Gastrocnemius medialis (tissue), 4 donors: Measurements from ENCODE around the gene CDC20. TPM values are rescaled to one million over a fixed set of nuclear protein-coding genes. Genes with fewer than 3 reads are reported as not detected.

Experiments
- ATAC-seq, 2 donors: fragments of 150-250 bp; one replicate each; pipeline ENCODE4 v1.9.1; 2016
- DNase-seq, 2 donors: peaks; one replicate each; pipeline ENCODE4 v3.0.0-alpha.2; 2019
- H3K27ac ChIP-seq, 4 donors: fragments of 200-600 bp; sonication (generic); 1 replicate in 1 of 4; 2 replicates in 3 of 4; pipeline ENCODE4 v1.5.1; 2016 to 2018; ENCODE audit warnings: mild to moderate bottlenecking in 2 of 4, moderate library complexity in 1 of 4
- H3K27me3 ChIP-seq, 3 donors: fragments of 200-600 bp; sonication (generic) in 2 of 3; 1 replicate in 1 of 3; 2 replicates in 2 of 3; pipeline versions ENCODE4 v1.5.1 to v1.6.0; 2016 to 2019; ENCODE audit warnings: mild to moderate bottlenecking in 1 of 3, moderate library complexity in 1 of 3
- H3K36me3 ChIP-seq, 2 donors: fragments of 200-600 bp; sonication (generic) in 1 of 2; one replicate each; pipeline ENCODE4 v1.5.1; 2017 to 2018
- H3K4me1 ChIP-seq, 2 donors: fragments of 200-600 bp; sonication (generic) in 1 of 2; one replicate each; pipeline ENCODE4 v1.5.1; 2016 to 2017; ENCODE audit warnings: mild to moderate bottlenecking in 2 of 2
- H3K4me3 ChIP-seq, 4 donors: fragments of 200-600 bp; sonication (generic) in 3 of 4; 1 replicate in 1 of 4; 2 replicates in 3 of 4; pipeline ENCODE4 v1.5.1; 2016 to 2019; ENCODE audit warnings: mild to moderate bottlenecking in 2 of 4
- H3K9me3 ChIP-seq, 3 donors: fragments of 200-600 bp; sonication (generic) in 2 of 3; 1 replicate in 1 of 3; 2 replicates in 2 of 3; pipeline ENCODE4 v1.5.1; 2016 to 2019
- CTCF ChIP-seq, 5 experiments: fragments of 450-650 bp in 3 of 5; fragments of 200-600 bp in 2 of 5; sonication (generic) in 2 of 5; IDR thresholded peaks in 4 of 5; conservative IDR thresholded peaks in 1 of 5; 1 replicate in 4 of 5; 2 replicates in 1 of 5; pipeline ENCODE4 v1.5.1; 2016 to 2019; ENCODE audit warnings: antibody characterized with exemption in 5 of 5, mild to moderate bottlenecking in 3 of 5, moderate library complexity in 3 of 5
- POLR2A ChIP-seq, 2 donors: fragments of 450-650 bp; IDR thresholded peaks; one replicate each; pipeline ENCODE4 v1.6.1; 2017; ENCODE audit warnings: antibody characterized with exemption in 2 of 2, mild to moderate bottlenecking in 2 of 2, moderate library complexity in 2 of 2
- in situ Hi-C, 4 donors: fragments of 200-750 bp; cut with MboI; loops; one replicate each; pipeline versions ENCODE4 v1.15.0 to v1.8.0; 2017; ENCODE audit warnings: low sequenced_read_pairs in 4 of 4
- intact Hi-C: fragments of 100-400 bp; cut with DNase I; formaldehyde crosslinking; loops from one replicate; pipeline ENCODE4 v1.15.1; 2023; ENCODE audit warnings: low total_unique reads
- total RNA-seq, 4 donors: library from RNA; depleted of rRNA; stranded (reverse); fragments of >200 nt; gene quantifications; one replicate each; pipeline versions ENCODE4 v1.1.0 to v1.2.3, GENCODE V29; 2016

The CDC20 gene
- total RNA-seq, 4 donors from 2014 or later: 0.46 to 2.4 (median 0.76) TPM

GRCh38 chr1:43315963-43316737 is 42.6 kb upstream of the CDC20 start:
- TF ChIP-seq POLR2A (IDR thresholded peaks at IDR 0.05) (no peak), CTCF (IDR thresholded peaks at IDR 0.05 in 4 of 5, conservative IDR thresholded peaks at IDR 0.05 in 1 of 5) (no peak)
- ATAC-seq (no peak), DNase-seq (no peak)
- in situ Hi-C loops (no loop called here), intact Hi-C loops (no loop called here)
- H3K36me3 ChIP-seq: no peaks in the 10 kb centered on the region
- no peak overlapping the region for H3K4me3 ChIP-seq
- H3K9me3 ChIP-seq: no peaks in the 10 kb centered on the region
- no peaks in the 10 kb centered on the region for H3K27me3 ChIP-seq
- H3K4me1 ChIP-seq: no peaks in the 10 kb centered on the region
- no peak overlapping the region for H3K27ac ChIP-seq

GRCh38 chr1:43316738-43317520 is 41.9 kb upstream of the CDC20 start:
- no peaks in the 10 kb centered on the region for H3K36me3 ChIP-seq
- in situ Hi-C loops (no loop called here), intact Hi-C loops (no loop called here)
- no peak overlapping the region for H3K4me3 ChIP-seq
- no peaks in the 10 kb centered on the region for H3K27me3 ChIP-seq
- ATAC-seq (no peak), DNase-seq (no peak)
- no peaks in the 10 kb centered on the region for H3K9me3 ChIP-seq
- H3K4me1 ChIP-seq: no peaks in the 10 kb centered on the region
- no peak overlapping the region for H3K27ac ChIP-seq
- no peak for TF ChIP-seq POLR2A (IDR thresholded peaks at IDR 0.05)
- no peak for TF ChIP-seq CTCF (IDR thresholded peaks at IDR 0.05 in 4 of 5, conservative IDR thresholded peaks at IDR 0.05 in 1 of 5)

GRCh38 chr1:43317817-43318471 is 40.8 kb upstream of the CDC20 start:
- ATAC-seq: no peak
- Histone ChIP-seq H3K27ac (no peak overlapping the region), H3K4me1 (no peaks in the 10 kb centered on the region), H3K9me3 (no peaks in the 10 kb centered on the region), H3K4me3 (no peak overlapping the region), H3K27me3 (no peaks in the 10 kb centered on the region), H3K36me3 (no peaks in the 10 kb centered on the region)
- in situ Hi-C loops (no loop called here), intact Hi-C loops (no loop called here)
- TF ChIP-seq POLR2A (IDR thresholded peaks at IDR 0.05): no peak
- TF ChIP-seq CTCF (IDR thresholded peaks at IDR 0.05 in 4 of 5, conservative IDR thresholded peaks at IDR 0.05 in 1 of 5): no peak
- no peak for DNase-seq

- ATAC-seq (no peak), DNase-seq (no peak)
- TF ChIP-seq CTCF (IDR thresholded peaks at IDR 0.05 in 4 of 5, conservative IDR thresholded peaks at IDR 0.05 in 1 of 5): no peak
- TF ChIP-seq POLR2A (IDR thresholded peaks at IDR 0.05): no peak
- H3K36me3 ChIP-seq: no peaks in the 10 kb centered on the region
- H3K27ac ChIP-seq: no peak overlapping the region
- in situ Hi-C loops (no loop called here), intact Hi-C loops (no loop called here)
- H3K4me1 ChIP-seq: no peaks in the 10 kb centered on the region
- no peaks in the 10 kb centered on the region for H3K27me3 ChIP-seq
- no peaks in the 10 kb centered on the region for H3K9me3 ChIP-seq
- no peak overlapping the region for H3K4me3 ChIP-seq
Observed at GRCh38 chr1:43318831-43319230, 40.0 kb upstream of the CDC20 start.
